GM23338 (cell line): ENCODE results near the gene ADCY7. TPM values are rescaled to one million over a fixed set of nuclear protein-coding genes. Genes with fewer than 3 reads are reported as not detected.
A peak's percentile ranks its signal among the peaks of the same experiment; 100 is the strongest.

Source experiments
- ATAC-seq: fragments of 200-7000 bp; cut with Tn5 transposase; 3 replicates; pipeline ENCODE4 v1.9.1; 2020
- DNase-seq: peaks from one replicate; pipeline ENCODE4 v3.0.0-alpha.2; 2015; ENCODE audit warnings: low spot score
- H2AFZ ChIP-seq: fragments of 200-600 bp; sonication (generic); 2 replicates; pipeline ENCODE4 v1.8.0; 2016; ENCODE audit warnings: antibody characterized with exemption, mild to moderate bottlenecking, moderate library complexity
- H3F3A ChIP-seq: fragments of 200-600 bp; sonication (generic); replicated peaks from 2 replicates; pipeline ENCODE4 v1.8.0; 2017; ENCODE audit warnings: antibody characterized with exemption, mixed run types, low read depth
- H3K27ac ChIP-seq: fragments of 200-600 bp; sonication (generic); 2 replicates; pipeline ENCODE4 v1.6.1; 2016; ENCODE audit warnings: low read depth
- H3K27me3 ChIP-seq: fragments of 200-600 bp; sonication (generic); 2 replicates; pipeline ENCODE4 v1.8.0; 2016; ENCODE audit warnings: mild to moderate bottlenecking, mixed run types, moderate library complexity; ENCODE audit not compliant: insufficient read depth
- H3K36me3 ChIP-seq: fragments of 200-600 bp; sonication (generic); 2 replicates; pipeline ENCODE4 v1.8.0; 2016; ENCODE audit warnings: mild to moderate bottlenecking; ENCODE audit not compliant: insufficient read depth
- H3K4me1 ChIP-seq: fragments of 200-600 bp; sonication (generic); 2 replicates; pipeline ENCODE4 v1.8.0; 2016; ENCODE audit warnings: mild to moderate bottlenecking, moderate library complexity; ENCODE audit not compliant: insufficient read depth
- H3K4me2 ChIP-seq: fragments of 200-600 bp; sonication (generic); 2 replicates; pipeline ENCODE4 v1.7.1; 2017; ENCODE audit warnings: mixed run types
- H3K4me3 ChIP-seq: fragments of 200-600 bp; sonication (generic); 2 replicates; pipeline ENCODE4 v1.6.1; 2016; ENCODE audit warnings: mixed run types
- H3K79me2 ChIP-seq: fragments of 200-600 bp; sonication (generic); replicated peaks from 2 replicates; pipeline ENCODE4 v1.8.0; 2017; ENCODE audit warnings: mild to moderate bottlenecking; ENCODE audit not compliant: insufficient read depth
- H3K9me2 ChIP-seq: fragments of 200-600 bp; sonication (generic); 2 replicates; pipeline ENCODE4 v1.8.0; 2017; ENCODE audit not compliant: insufficient read depth
- H4K20me1 ChIP-seq: fragments of 200-600 bp; sonication (generic); replicated peaks from 2 replicates; pipeline ENCODE4 v1.8.0; 2017; ENCODE audit warnings: mild to moderate bottlenecking; ENCODE audit not compliant: insufficient read depth
- H3K27ac Mint-ChIP-seq: 2 replicates; pipeline ENCODE4 v1.8.0; 2020; ENCODE audit warnings: inconsistent platforms, mild to moderate bottlenecking, moderate library complexity, mixed read lengths
- H3K27me3 Mint-ChIP-seq: 3 replicates; pipeline ENCODE4 v1.8.0; 2022; ENCODE audit warnings: low read depth, mild to moderate bottlenecking, moderate library complexity, mixed read lengths, inconsistent platforms; ENCODE audit not compliant: insufficient read depth, poor library complexity
- H3K36me3 Mint-ChIP-seq: 3 replicates; pipeline ENCODE4 v1.8.0; 2021; ENCODE audit warnings: low read depth, mild to moderate bottlenecking, inconsistent platforms, moderate library complexity, mixed read lengths
- H3K4me1 Mint-ChIP-seq: 3 replicates; pipeline ENCODE4 v1.8.0; 2020; ENCODE audit warnings: mild to moderate bottlenecking, inconsistent platforms, mixed read lengths
- H3K4me3 Mint-ChIP-seq: 3 replicates; pipeline ENCODE4 v1.8.0; 2021; ENCODE audit warnings: moderate library complexity, mild to moderate bottlenecking, inconsistent platforms, mixed read lengths
- H3K9me3 Mint-ChIP-seq: 3 replicates; pipeline ENCODE4 v1.8.0; 2020; ENCODE audit warnings: moderate library complexity, mild to moderate bottlenecking, inconsistent platforms, mixed read lengths
- CTCF ChIP-seq, 2 experiments: fragments of 200-600 bp in 1 of 2; sonication (generic) in 1 of 2; conservative IDR thresholded peaks; 2 replicates each; pipeline versions ENCODE4 v1.5.1 to v1.6.1; 2016 to 2017; ENCODE audit warnings: antibody characterized with exemption in 2 of 2, low read depth in 2 of 2, mild to moderate bottlenecking in 2 of 2, moderate library complexity in 1 of 2
- EZH2phosphoT487 ChIP-seq: fragments of 200-600 bp; sonication (generic); IDR thresholded peaks from one replicate; pipeline ENCODE4 v1.8.1; 2018; ENCODE audit warnings: antibody characterized with exemption; ENCODE audit not compliant: unreplicated experiment
- POLR2AphosphoS5 ChIP-seq: IDR thresholded peaks from 2 replicates; pipeline ENCODE4 v1.6.1; 2016; ENCODE audit warnings: antibody characterized with exemption, low read depth
- polyA plus RNA-seq: library from polyadenylated mRNA; unstranded; fragments of >200 nt; fragmentation: Nextera tagmentation; extraction: Ambion mirVana; gene quantifications from 2 replicates; pipeline ENCODE4 v1.2.1, GENCODE V29; 2016
- total RNA-seq: library from RNA; depleted of rRNA; stranded (reverse); fragments of >200 nt; shearing (Covaris generic); gene quantifications from 2 replicates; pipeline ENCODE4 v1.2.3, GENCODE V29; 2014
- TF ChIP-seq, protein P1 (sequence below): IDR thresholded peaks from one replicate; pipeline ENCODE4 v1.6.1; 2018; ENCODE audit warnings: antibody characterized with exemption; ENCODE audit not compliant: unreplicated experiment

The ADCY7 gene
- total and polyA plus RNA-seq, 2 experiments from 2014 or later, result 2.4 to 10.5 TPM

- peak overlapping the region; percentile 80; the same call in 1 of the 2 replicates for H3K4me3 ChIP-seq
- no peak for TF ChIP-seq EZH2phosphoT487
- DNase-seq, result no peak
- H3K4me3 Mint-ChIP-seq, result peak overlapping the region; percentile 69
- H3K27ac ChIP-seq, result no peak overlapping the region
- peak overlapping the region; percentile 96; the same call in 1 of the 2 replicates for H2AFZ ChIP-seq
- H3K27me3 ChIP-seq, result peaks cover 18% of the 10 kb centered on the region
- no peak overlapping the region for H3K27ac Mint-ChIP-seq
- ATAC-seq, result no peak
- H3K4me1 ChIP-seq, result peaks cover 24% of the 10 kb centered on the region
- H3K9me2 ChIP-seq, result no peaks in the 10 kb centered on the region
- no peaks in the 10 kb centered on the region for H3K36me3 ChIP-seq
- H3K9me3 Mint-ChIP-seq, result no peaks in the 10 kb centered on the region
- H4K20me1 ChIP-seq, result no peaks in the 10 kb centered on the region
- no peaks in the 10 kb centered on the region for H3K79me2 ChIP-seq
- H3F3A ChIP-seq, result 0 out of 2 replicates have a peak, but pooled peaks cover 11% of the 10 kb centered on the region
- peaks cover 26% of the 10 kb centered on the region for H3K4me1 Mint-ChIP-seq
- peak overlapping the region; percentile 89 for H3K4me2 ChIP-seq
- H3K36me3 Mint-ChIP-seq, result no peaks in the 10 kb centered on the region; the same call in 2 of the 3 replicates
- peaks cover 22% of the 10 kb centered on the region for H3K27me3 Mint-ChIP-seq
Observed at GRCh38 chr16:50247123-50247905, 19.0 kb upstream of the ADCY7 start.

DNA sequence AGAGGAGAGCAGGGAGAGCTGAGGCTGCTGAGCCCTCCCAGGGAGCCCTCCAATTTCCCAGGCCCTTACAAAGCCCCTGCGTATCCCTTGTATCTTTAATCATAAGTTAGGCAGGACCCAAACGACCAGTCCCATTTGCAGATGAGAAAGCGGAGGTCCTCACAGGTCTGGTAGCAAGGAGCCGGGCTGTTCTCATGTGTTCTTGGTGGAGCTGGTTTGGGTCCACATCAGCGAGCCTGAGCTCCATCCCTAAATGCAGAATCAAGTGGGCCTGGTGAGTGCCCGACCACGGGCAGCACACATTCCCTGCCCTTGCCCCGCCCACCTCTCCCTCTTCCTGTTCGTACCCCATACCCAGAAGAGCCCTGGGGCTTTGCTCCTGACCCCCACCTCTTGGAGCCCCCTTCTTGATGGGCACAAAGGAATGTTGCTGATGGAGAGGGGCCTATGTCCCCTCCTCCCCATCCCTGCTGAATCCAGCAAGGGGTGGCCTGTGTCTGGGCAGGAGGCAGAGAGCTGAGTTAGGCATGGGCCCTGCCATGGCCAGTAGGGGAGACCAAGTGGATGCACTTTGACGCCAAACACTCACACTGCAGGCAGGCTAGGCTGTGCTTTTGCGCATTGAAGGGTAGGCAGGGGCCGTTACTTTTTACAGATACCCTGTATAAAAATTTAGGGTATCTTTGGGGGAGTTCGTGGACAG, 18.3 kb upstream of the ADCY7 start:
- H3K4me2 ChIP-seq, result peak overlapping the region; percentile 43; the same call in 1 of the 2 replicates
- no peak overlapping the region for H3K4me3 Mint-ChIP-seq
- H3K79me2 ChIP-seq, result no peaks in the 10 kb centered on the region
- H3K27ac ChIP-seq, result peak overlapping the region; percentile 69; the same call in 1 of the 2 replicates
- H3K9me2 ChIP-seq, result no peaks in the 10 kb centered on the region
- ATAC-seq (peak; percentile 17), DNase-seq (peak; percentile 37)
- H3K27ac Mint-ChIP-seq, result no peak overlapping the region
- no peaks in the 10 kb centered on the region for H4K20me1 ChIP-seq
- no peak overlapping the region for H3K4me3 ChIP-seq
- 0 out of 2 replicates have a peak, but pooled peaks cover 11% of the 10 kb centered on the region for H3F3A ChIP-seq
- H3K27me3 Mint-ChIP-seq, result peaks cover 22% of the 10 kb centered on the region
- H3K36me3 Mint-ChIP-seq, result no peaks in the 10 kb centered on the region; the same call in 2 of the 3 replicates
- peaks cover 18% of the 10 kb centered on the region for H3K27me3 ChIP-seq
- H3K4me1 Mint-ChIP-seq, result peaks cover 26% of the 10 kb centered on the region
- H3K9me3 Mint-ChIP-seq, result no peaks in the 10 kb centered on the region
- H2AFZ ChIP-seq, result no peak overlapping the region; the same call in 1 of the 2 replicates
- no peak for TF ChIP-seq POLR2AphosphoS5
- 0 out of 4 replicates have a peak, but pooled peaks of 1 of the 2 experiments have one; percentile 6 for TF ChIP-seq CTCF (conservative IDR thresholded peaks at IDR 0.05; ENCODE audit: low read depth in 2 of 2)
- TF ChIP-seq, protein P1, sequence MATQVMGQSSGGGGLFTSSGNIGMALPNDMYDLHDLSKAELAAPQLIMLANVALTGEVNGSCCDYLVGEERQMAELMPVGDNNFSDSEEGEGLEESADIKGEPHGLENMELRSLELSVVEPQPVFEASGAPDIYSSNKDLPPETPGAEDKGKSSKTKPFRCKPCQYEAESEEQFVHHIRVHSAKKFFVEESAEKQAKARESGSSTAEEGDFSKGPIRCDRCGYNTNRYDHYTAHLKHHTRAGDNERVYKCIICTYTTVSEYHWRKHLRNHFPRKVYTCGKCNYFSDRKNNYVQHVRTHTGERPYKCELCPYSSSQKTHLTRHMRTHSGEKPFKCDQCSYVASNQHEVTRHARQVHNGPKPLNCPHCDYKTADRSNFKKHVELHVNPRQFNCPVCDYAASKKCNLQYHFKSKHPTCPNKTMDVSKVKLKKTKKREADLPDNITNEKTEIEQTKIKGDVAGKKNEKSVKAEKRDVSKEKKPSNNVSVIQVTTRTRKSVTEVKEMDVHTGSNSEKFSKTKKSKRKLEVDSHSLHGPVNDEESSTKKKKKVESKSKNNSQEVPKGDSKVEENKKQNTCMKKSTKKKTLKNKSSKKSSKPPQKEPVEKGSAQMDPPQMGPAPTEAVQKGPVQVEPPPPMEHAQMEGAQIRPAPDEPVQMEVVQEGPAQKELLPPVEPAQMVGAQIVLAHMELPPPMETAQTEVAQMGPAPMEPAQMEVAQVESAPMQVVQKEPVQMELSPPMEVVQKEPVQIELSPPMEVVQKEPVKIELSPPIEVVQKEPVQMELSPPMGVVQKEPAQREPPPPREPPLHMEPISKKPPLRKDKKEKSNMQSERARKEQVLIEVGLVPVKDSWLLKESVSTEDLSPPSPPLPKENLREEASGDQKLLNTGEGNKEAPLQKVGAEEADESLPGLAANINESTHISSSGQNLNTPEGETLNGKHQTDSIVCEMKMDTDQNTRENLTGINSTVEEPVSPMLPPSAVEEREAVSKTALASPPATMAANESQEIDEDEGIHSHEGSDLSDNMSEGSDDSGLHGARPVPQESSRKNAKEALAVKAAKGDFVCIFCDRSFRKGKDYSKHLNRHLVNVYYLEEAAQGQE, result no peak
- no peaks in the 10 kb centered on the region for H3K36me3 ChIP-seq
- H3K4me1 ChIP-seq, result peaks cover 24% of the 10 kb centered on the region
